Fibroblast of lung (primary cell): Measurements from ENCODE around the gene RAC3. TPM values are rescaled to one million over a fixed set of nuclear protein-coding genes. Genes with fewer than 3 reads are reported as not detected.
A peak's percentile ranks its signal among the peaks of the same experiment; 100 is the strongest.

Experiments
- DNase-seq, 2 donors: peaks; one replicate each; pipeline versions ENCODE4 v3.0.0 to v3.0.0-alpha.2; 2010; ENCODE audit warnings: low read depth in 2 of 2
- H2AFZ ChIP-seq: 2 replicates; pipeline ENCODE4 v1.5.1; 2012; ENCODE audit warnings: low read length, control low read depth, inconsistent platforms
- H3K27ac ChIP-seq: 2 replicates; pipeline ENCODE4 v1.5.1; 2011; ENCODE audit warnings: low read length, control low read depth; ENCODE audit not compliant: insufficient read depth
- H3K27me3 ChIP-seq: 2 replicates; pipeline ENCODE4 v1.5.1; 2011; ENCODE audit warnings: mild to moderate bottlenecking, low read length; ENCODE audit not compliant: control insufficient read depth, insufficient read depth
- H3K36me3 ChIP-seq: 2 replicates; pipeline ENCODE4 v1.5.1; 2011; ENCODE audit warnings: low read length; ENCODE audit not compliant: control insufficient read depth, insufficient read depth
- H3K4me1 ChIP-seq: 2 replicates; pipeline ENCODE4 v1.5.1; 2011; ENCODE audit warnings: low read length; ENCODE audit not compliant: control insufficient read depth, insufficient read depth; ENCODE audit errors: extremely low read depth
- H3K4me2 ChIP-seq: 2 replicates; pipeline ENCODE4 v1.5.1; 2011; ENCODE audit warnings: low read length, control low read depth; ENCODE audit not compliant: insufficient read depth; ENCODE audit errors: extremely low read depth
- H3K4me3 ChIP-seq, 4 experiments: fragments of 200-600 bp in 1 of 4; sonication (generic) in 1 of 4; replicated peaks in 1 of 4; 2 replicates each; pipeline ENCODE4 v1.5.1; 2011 to 2016; ENCODE audit warnings: low read length in 4 of 4, low read depth in 3 of 4, mild to moderate bottlenecking in 3 of 4, control low read depth in 2 of 4, inconsistent platforms in 1 of 4, mixed read lengths in 1 of 4; ENCODE audit not compliant: insufficient read depth in 1 of 4; ENCODE audit errors: control extremely low read depth in 1 of 4
- H3K79me2 ChIP-seq: 2 replicates; pipeline ENCODE4 v1.5.1; 2012; ENCODE audit warnings: mild to moderate bottlenecking, low read length, inconsistent platforms; ENCODE audit not compliant: control insufficient read depth, insufficient read depth
- H3K9ac ChIP-seq: 2 replicates; pipeline ENCODE4 v1.5.1; 2011; ENCODE audit warnings: mild to moderate bottlenecking, low read length, control low read depth; ENCODE audit not compliant: insufficient read depth
- H3K9me3 ChIP-seq: 2 replicates; pipeline ENCODE4 v1.5.1; 2012; ENCODE audit warnings: low read depth, low read length; ENCODE audit not compliant: control insufficient read depth, insufficient read depth
- H4K20me1 ChIP-seq: 2 replicates; pipeline ENCODE4 v1.5.1; 2011; ENCODE audit warnings: low read length; ENCODE audit not compliant: control insufficient read depth, insufficient read depth; ENCODE audit errors: extremely low read depth
- CTCF ChIP-seq, 2 donors: IDR thresholded peaks in 1 of 2; conservative IDR thresholded peaks in 1 of 2; 1 replicate in 1 of 2; 2 replicates in 1 of 2; pipeline ENCODE4 v1.5.1; 2011 to 2012; ENCODE audit warnings: low read length in 2 of 2, control low read depth in 1 of 2, inconsistent platforms in 1 of 2, low read depth in 1 of 2, mild to moderate bottlenecking in 1 of 2
- EZH2 ChIP-seq: IDR thresholded peaks from 2 replicates; pipeline ENCODE4 v1.5.1; 2012; ENCODE audit warnings: low read length, control low read depth, mild to moderate bottlenecking; ENCODE audit errors: missing control alignments
- polyA plus RNA-seq, 2 donors: library from polyadenylated mRNA; depleted of rRNA in 1 of 2; stranded (reverse) in 1 of 2; unstranded in 1 of 2; fragments of >200 nt; gene quantifications; 2 replicates each; pipeline ENCODE4 v1.2.1, GENCODE V29; 2011 to 2012; ENCODE audit warnings: missing spikeins in 1 of 2
- total RNA-seq: library from RNA; depleted of rRNA; stranded (reverse); fragments of >200 nt; gene quantifications from 2 replicates; pipeline ENCODE4 v1.2.1, GENCODE V29; 2014

Gene RAC3
- total and polyA plus RNA-seq, 2 donors (not counting 1 experiment from before 2014, with no cell fraction given) = 4.3 to 6.6 TPM

GRCh38 chr17:82065193-82065637 is 33.7 kb downstream of the RAC3 start:
- Histone ChIP-seq H4K20me1 (no peaks in the 10 kb centered on the region), H3K9ac (peak overlapping the region; percentile 79), H3K4me1 (no peaks in the 10 kb centered on the region), H3K9me3 (no peaks in the 10 kb centered on the region), H3K4me3 (peak overlapping the region; percentile 53 to 85 (median 80)), H3K79me2 (peaks cover 12% of the 10 kb centered on the region), H3K4me2 (peak overlapping the region; percentile 97), H2AFZ (no peak overlapping the region), H3K27ac (peak overlapping the region; percentile 62), H3K36me3 (peaks cover 21% of the 10 kb centered on the region), H3K27me3 (no peaks in the 10 kb centered on the region)
- peak in 1 of 2 donors; percentile 41 for DNase-seq
- no peak for TF ChIP-seq EZH2

GRCh38 chr17:82065638-82066303 is 34.3 kb downstream of the RAC3 start, which contains the start of gene DUS1L:
TSS of gene DUS1L (minus strand) at chr17:82065804. CDS start at chr17:82065059, 745 bp downstream.
- Histone ChIP-seq H3K27ac (peak within 1 kb of the TSS; percentile 62), H3K36me3 (peaks cover 16% of the 10 kb centered on the region), H2AFZ (peak within 1 kb of the TSS; percentile 98), H4K20me1 (no peaks in the 10 kb centered on the region), H3K9me3 (no peaks in the 10 kb centered on the region), H3K4me2 (peak within 1 kb of the TSS; percentile 97), H3K4me3 (peak within 1 kb of the TSS; percentile 53 to 85 (median 80)), H3K4me1 (no peaks in the 10 kb centered on the region), H3K9ac (peak within 1 kb of the TSS; percentile 79), H3K79me2 (peaks cover 12% of the 10 kb centered on the region), H3K27me3 (no peaks in the 10 kb centered on the region)
- TF ChIP-seq CTCF (conservative IDR thresholded peaks at IDR 0.05 in 1 of 2, IDR thresholded peaks at IDR 0.05 in 1 of 2; ENCODE audit: low read depth in 1 of 2, low read length in 2 of 2) = no peak
- TF ChIP-seq EZH2 = no peak
- peak; percentile 49 to 61 for DNase-seq

DNA sequence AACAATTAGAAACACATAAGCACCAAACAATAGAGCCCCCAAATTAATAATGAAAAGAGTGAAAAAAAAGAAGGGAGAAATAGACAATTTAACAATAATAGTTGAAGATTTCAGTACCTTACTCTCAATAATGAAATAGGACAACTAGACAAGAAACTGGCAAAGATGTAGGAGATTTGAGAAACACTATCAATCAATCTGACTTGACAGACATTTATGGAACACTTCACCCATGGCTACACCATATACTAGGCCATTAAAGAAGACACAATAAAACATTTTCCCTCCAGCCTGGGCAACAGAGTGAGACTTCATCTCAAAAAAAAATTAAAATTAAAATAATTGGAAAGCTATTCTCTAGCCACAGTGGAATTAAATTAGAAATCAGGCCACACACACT is 39.1 kb downstream of the RAC3 start:
- Histone ChIP-seq H3K9me3 (no peaks in the 10 kb centered on the region), H3K9ac (no peak overlapping the region), H3K4me2 (no peak overlapping the region), H3K4me1 (no peaks in the 10 kb centered on the region), H3K4me3 (no peak overlapping the region), H3K36me3 (no peaks in the 10 kb centered on the region), H3K27me3 (no peaks in the 10 kb centered on the region), H2AFZ (no peak overlapping the region), H4K20me1 (no peaks in the 10 kb centered on the region), H3K79me2 (peaks cover 2% of the 10 kb centered on the region), H3K27ac (no peak overlapping the region)
- DNase-seq = no peak
- no peak for TF ChIP-seq CTCF (conservative IDR thresholded peaks at IDR 0.05 in 1 of 2, IDR thresholded peaks at IDR 0.05 in 1 of 2; ENCODE audit: low read depth in 1 of 2, low read length in 2 of 2)
